Peyer's patch (tissue), 4 donors: ENCODE measurements around the gene SLC1A6. TPM values are rescaled to one million over a fixed set of nuclear protein-coding genes. Genes with fewer than 3 reads are reported as not detected.

Experiments used
- DNase-seq, 3 donors: peaks; one replicate each; pipeline ENCODE4 v3.0.0-alpha.2; 2017 to 2019
- H3K27ac ChIP-seq, 4 donors: fragments of 200-600 bp; sonication (generic); one replicate each; pipeline ENCODE4 v1.5.1; 2016 to 2019
- H3K27me3 ChIP-seq, 2 donors: fragments of 200-600 bp; sonication (generic); one replicate each; pipeline ENCODE4 v1.5.1; 2019
- H3K36me3 ChIP-seq, 3 donors: fragments of 200-600 bp; sonication (generic); one replicate each; pipeline ENCODE4 v1.5.1; 2016 to 2019
- H3K4me1 ChIP-seq, 4 donors: fragments of 200-600 bp; sonication (generic); one replicate each; pipeline ENCODE4 v1.5.1; 2016 to 2019
- H3K4me3 ChIP-seq, 4 donors: fragments of 200-600 bp; sonication (generic); 1 replicate in 3 of 4; 2 replicates in 1 of 4; pipeline ENCODE4 v1.5.1; 2016 to 2019; ENCODE audit warnings: mild to moderate bottlenecking in 1 of 4
- H3K9me3 ChIP-seq, 4 donors: fragments of 200-600 bp; sonication (generic); one replicate each; pipeline ENCODE4 v1.5.1; 2016 to 2019; ENCODE audit warnings: mild to moderate bottlenecking in 1 of 4
- POLR2A ChIP-seq, 2 donors: fragments of 450-650 bp; IDR thresholded peaks; one replicate each; pipeline ENCODE4 v1.5.1; 2017; ENCODE audit warnings: antibody characterized with exemption in 2 of 2, mild to moderate bottlenecking in 2 of 2, moderate library complexity in 2 of 2
- total RNA-seq, 4 donors: library from RNA; depleted of rRNA; stranded (reverse); fragments of >200 nt; gene quantifications; one replicate each; pipeline ENCODE4 v1.1.0, GENCODE V29; 2016
- TF ChIP-seq, protein P1 (sequence below), 6 experiments: fragments of 450-650 bp in 4 of 6; fragments of 200-600 bp in 2 of 6; sonication (generic) in 1 of 6; IDR thresholded peaks; one replicate each; pipeline ENCODE4 v1.5.1; 2017 to 2019; ENCODE audit warnings: antibody characterized with exemption in 6 of 6, mild to moderate bottlenecking in 3 of 6, moderate library complexity in 1 of 6

SLC1A6 gene
- total RNA-seq, 4 donors from 2014 or later: not detected

GRCh38 chr19:15015946-15016542, 36.4 kb upstream of the SLC1A6 start:
- DNase-seq: no peak
- Histone ChIP-seq H3K27ac (no peak overlapping the region), H3K9me3 (no peaks in the 10 kb centered on the region), H3K4me3 (no peak overlapping the region), H3K36me3 (no peaks in the 10 kb centered on the region), H3K27me3 (no peaks in the 10 kb centered on the region), H3K4me1 (no peaks in the 10 kb centered on the region)
- TF ChIP-seq, protein P1, sequence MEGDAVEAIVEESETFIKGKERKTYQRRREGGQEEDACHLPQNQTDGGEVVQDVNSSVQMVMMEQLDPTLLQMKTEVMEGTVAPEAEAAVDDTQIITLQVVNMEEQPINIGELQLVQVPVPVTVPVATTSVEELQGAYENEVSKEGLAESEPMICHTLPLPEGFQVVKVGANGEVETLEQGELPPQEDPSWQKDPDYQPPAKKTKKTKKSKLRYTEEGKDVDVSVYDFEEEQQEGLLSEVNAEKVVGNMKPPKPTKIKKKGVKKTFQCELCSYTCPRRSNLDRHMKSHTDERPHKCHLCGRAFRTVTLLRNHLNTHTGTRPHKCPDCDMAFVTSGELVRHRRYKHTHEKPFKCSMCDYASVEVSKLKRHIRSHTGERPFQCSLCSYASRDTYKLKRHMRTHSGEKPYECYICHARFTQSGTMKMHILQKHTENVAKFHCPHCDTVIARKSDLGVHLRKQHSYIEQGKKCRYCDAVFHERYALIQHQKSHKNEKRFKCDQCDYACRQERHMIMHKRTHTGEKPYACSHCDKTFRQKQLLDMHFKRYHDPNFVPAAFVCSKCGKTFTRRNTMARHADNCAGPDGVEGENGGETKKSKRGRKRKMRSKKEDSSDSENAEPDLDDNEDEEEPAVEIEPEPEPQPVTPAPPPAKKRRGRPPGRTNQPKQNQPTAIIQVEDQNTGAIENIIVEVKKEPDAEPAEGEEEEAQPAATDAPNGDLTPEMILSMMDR (IDR thresholded peaks at IDR 0.05): no peak
- TF ChIP-seq POLR2A (IDR thresholded peaks at IDR 0.05): no peak

GRCh38 chr19:15014579-15014978, 34.9 kb upstream of the SLC1A6 start:
- no peaks in the 10 kb centered on the region for H3K27me3 ChIP-seq
- no peak for DNase-seq
- no peak overlapping the region for H3K4me3 ChIP-seq
- no peaks in the 10 kb centered on the region for H3K36me3 ChIP-seq
- H3K4me1 ChIP-seq: no peaks in the 10 kb centered on the region
- TF ChIP-seq, protein P1 (IDR thresholded peaks at IDR 0.05): no peak
- no peak for TF ChIP-seq POLR2A (IDR thresholded peaks at IDR 0.05)
- no peaks in the 10 kb centered on the region for H3K9me3 ChIP-seq
- H3K27ac ChIP-seq: no peak overlapping the region

DNA sequence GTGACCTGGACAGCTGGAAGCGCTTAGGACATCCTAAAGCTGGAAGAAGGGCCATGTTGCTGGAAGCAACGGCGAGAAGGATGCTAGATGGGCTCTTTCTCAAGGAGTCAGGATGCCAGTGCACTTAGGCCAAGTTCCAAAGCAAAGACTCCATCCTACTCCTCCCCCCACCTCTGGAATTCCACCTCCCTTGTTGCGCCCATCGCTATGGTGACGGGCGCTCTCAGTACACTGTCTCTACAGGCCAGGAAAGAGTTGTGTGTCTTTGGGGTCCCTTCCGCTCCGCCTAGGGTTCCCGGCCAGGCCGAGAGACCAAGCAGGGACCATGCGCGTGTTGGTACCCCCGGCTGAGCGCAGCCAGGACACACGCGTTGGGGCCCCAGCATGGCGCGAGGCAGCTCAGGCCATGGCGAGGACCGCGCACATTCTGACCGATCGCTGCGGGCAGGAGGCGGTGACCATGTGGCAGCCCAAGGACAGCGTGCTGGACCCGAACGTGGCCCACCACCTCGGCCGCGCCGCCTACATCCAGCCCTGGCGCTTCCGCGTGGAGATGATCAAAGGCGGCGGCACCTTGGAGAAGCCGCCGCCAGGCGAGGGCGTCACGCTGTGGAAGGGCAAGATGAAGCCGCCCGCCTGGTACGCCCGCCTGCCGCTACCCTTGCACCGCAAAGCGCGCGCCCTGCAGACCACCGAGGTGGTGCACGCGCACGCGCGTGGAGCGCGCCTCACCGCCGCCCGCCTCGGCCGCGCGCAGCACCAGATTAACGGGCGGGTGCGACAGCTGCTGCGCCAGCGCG, 31.0 kb upstream of the SLC1A6 start:
- TF ChIP-seq, protein P1 (IDR thresholded peaks at IDR 0.05): no peak
- TF ChIP-seq POLR2A (IDR thresholded peaks at IDR 0.05): no peak
- no peaks in the 10 kb centered on the region for H3K4me1 ChIP-seq
- H3K27ac ChIP-seq: no peak overlapping the region
- no peaks in the 10 kb centered on the region for H3K9me3 ChIP-seq
- H3K27me3 ChIP-seq: no peaks in the 10 kb centered on the region
- H3K4me3 ChIP-seq: no peak overlapping the region
- DNase-seq: no peak
- no peaks in the 10 kb centered on the region for H3K36me3 ChIP-seq

- no peaks in the 10 kb centered on the region for H3K27me3 ChIP-seq
- TF ChIP-seq POLR2A (IDR thresholded peaks at IDR 0.05): no peak
- TF ChIP-seq, protein P1 (IDR thresholded peaks at IDR 0.05): no peak
- H3K9me3 ChIP-seq: no peaks in the 10 kb centered on the region
- H3K36me3 ChIP-seq: no peaks in the 10 kb centered on the region
- H3K4me1 ChIP-seq: no peaks in the 10 kb centered on the region
- no peak overlapping the region for H3K4me3 ChIP-seq
- H3K27ac ChIP-seq: no peak overlapping the region
- no peak for DNase-seq
Measured at GRCh38 chr19:15008308-15008707, 28.6 kb upstream of the SLC1A6 start.

GRCh38 chr19:14997981-14998380, 18.3 kb upstream of the SLC1A6 start:
- Histone ChIP-seq H3K4me1 (no peaks in the 10 kb centered on the region), H3K9me3 (no peaks in the 10 kb centered on the region), H3K36me3 (no peaks in the 10 kb centered on the region), H3K27ac (no peak overlapping the region), H3K27me3 (no peaks in the 10 kb centered on the region), H3K4me3 (no peak overlapping the region)
- no peak for TF ChIP-seq POLR2A (IDR thresholded peaks at IDR 0.05)
- TF ChIP-seq, protein P1 (IDR thresholded peaks at IDR 0.05): no peak
- no peak for DNase-seq
